ENCODE results near the gene STK4.
"Not testable (repeated sequence)": the region's sequence is repeated elsewhere in the genome, so short reads cannot be mapped to it uniquely, and the experiment has no call there.

Gene STK4

GRCh38 chr20:45061244-45061643, 94.9 kb downstream of the STK4 start:
- Histone ChIP-seq H3K79me1 (ENCODE audit: low read depth, low read length) (no peaks in the 10 kb centered on the region), H2BK12ac (ENCODE audit: low read length) (no peak overlapping the region), H3K4ac (ENCODE audit: low read length) (no peak overlapping the region), H3K14ac (ENCODE audit: low read length) (no peak overlapping the region), H2BK120ac (ENCODE audit: low read depth, low read length) (no peak overlapping the region), H3K23ac (ENCODE audit: low read depth, low read length, poor library complexity) (no peak overlapping the region), H3K4me1 (ENCODE audit: control insufficient read depth in 2 of 2, insufficient read depth in 1 of 2, low read depth in 1 of 2, low read length in 2 of 2) (no peaks in the 10 kb centered on the region), H4K8ac (ENCODE audit: low read depth, low read length) (no peak overlapping the region), H2AK5ac (ENCODE audit: low read depth, low read length) (no peak overlapping the region), H3K9me3 (replicated peaks in 1 of 2; ENCODE audit: control insufficient read depth in 2 of 2, insufficient read depth in 1 of 2, low read depth in 1 of 2, low read length in 2 of 2) (no peaks in the 10 kb centered on the region), H3K27me3 (ENCODE audit: control insufficient read depth in 3 of 3, insufficient read depth in 3 of 3, low read depth in 1 of 3, low read length in 3 of 3) (no peaks in the 10 kb centered on the region), H3K27ac (replicated peaks; ENCODE audit: low read length) (no peak overlapping the region), H3K36me3 (replicated peaks in 1 of 2; ENCODE audit: control insufficient read depth in 2 of 2, insufficient read depth in 2 of 2, low read length in 2 of 2) (peaks cover 3 to 17% of the 10 kb centered on the region in 2 donors), H2BK5ac (ENCODE audit: low read length) (no peak overlapping the region), H3K9ac (ENCODE audit: low read depth, low read length, poor library complexity) (no peak overlapping the region), H4K91ac (ENCODE audit: low read depth, low read length, poor library complexity) (no peak overlapping the region), H2BK15ac (ENCODE audit: low read length) (no peak overlapping the region), H2AFZ (ENCODE audit: low read length) (no peak overlapping the region), H3K18ac (ENCODE audit: low read length) (no peak overlapping the region), H3K4me3 (ENCODE audit: low read length in 2 of 2) (no peak overlapping the region), H3K4me2 (ENCODE audit: insufficient read depth, low read length, poor library complexity, severe bottlenecking) (no peak overlapping the region)
- DNase-seq (ENCODE audit: low spot score) = no peak
- WGBS, 2 donors (ENCODE audit: extremely low coverage in 2 of 2, insufficient read length in 2 of 2, insufficient replicate concordance in 1 of 2) = no CpG with 5 or more reads among the region's 4 CpGs

- H3K4me3 ChIP-seq (ENCODE audit: low read length in 2 of 2); H4K8ac ChIP-seq (ENCODE audit: low read depth, low read length); H3K9ac ChIP-seq (ENCODE audit: low read depth, low read length, poor library complexity); H2BK5ac ChIP-seq (ENCODE audit: low read length); DNase-seq (ENCODE audit: low spot score); H2AK5ac ChIP-seq (ENCODE audit: low read depth, low read length); H2AFZ ChIP-seq (ENCODE audit: low read length); H3K27me3 ChIP-seq (ENCODE audit: control insufficient read depth in 3 of 3, insufficient read depth in 3 of 3, low read depth in 1 of 3, low read length in 3 of 3); H3K14ac ChIP-seq (ENCODE audit: low read length); H3K9me3 ChIP-seq (replicated peaks in 1 of 2; ENCODE audit: control insufficient read depth in 2 of 2, insufficient read depth in 1 of 2, low read depth in 1 of 2, low read length in 2 of 2); H3K23ac ChIP-seq (ENCODE audit: low read depth, low read length, poor library complexity); H2BK15ac ChIP-seq (ENCODE audit: low read length); H3K79me1 ChIP-seq (ENCODE audit: low read depth, low read length); H3K4me1 ChIP-seq (ENCODE audit: control insufficient read depth in 2 of 2, insufficient read depth in 1 of 2, low read depth in 1 of 2, low read length in 2 of 2); H4K91ac ChIP-seq (ENCODE audit: low read depth, low read length, poor library complexity); H3K27ac ChIP-seq (replicated peaks; ENCODE audit: low read length); H2BK12ac ChIP-seq (ENCODE audit: low read length); H3K4me2 ChIP-seq (ENCODE audit: insufficient read depth, low read length, poor library complexity, severe bottlenecking); H3K18ac ChIP-seq (ENCODE audit: low read length); H3K4ac ChIP-seq (ENCODE audit: low read length); H2BK120ac ChIP-seq (ENCODE audit: low read depth, low read length): not testable (repeated sequence)
- H3K36me3 ChIP-seq (replicated peaks in 1 of 2; ENCODE audit: control insufficient read depth in 2 of 2, insufficient read depth in 2 of 2, low read length in 2 of 2) = peaks cover 0 to 12% of the 10 kb centered on the region in 2 donors
- WGBS, 2 donors (ENCODE audit: extremely low coverage in 2 of 2, insufficient read length in 2 of 2, insufficient replicate concordance in 1 of 2) = no CpG with 5 or more reads among the region's 2 CpGs
Observed at GRCh38 chr20:45063107-45063506, 96.8 kb downstream of the STK4 start.

GRCh38 chr20:45064812-45065211, 98.5 kb downstream of the STK4 start:
- Histone ChIP-seq H3K23ac (ENCODE audit: low read depth, low read length, poor library complexity) (no peak overlapping the region), H2BK15ac (ENCODE audit: low read length) (no peak overlapping the region), H3K36me3 (replicated peaks in 1 of 2; ENCODE audit: control insufficient read depth in 2 of 2, insufficient read depth in 2 of 2, low read length in 2 of 2) (peaks cover 0 to 19% of the 10 kb centered on the region in 2 donors), H2BK120ac (ENCODE audit: low read depth, low read length) (no peak overlapping the region), H4K8ac (ENCODE audit: low read depth, low read length) (no peak overlapping the region), H4K91ac (ENCODE audit: low read depth, low read length, poor library complexity) (no peak overlapping the region), H3K27ac (replicated peaks; ENCODE audit: low read length) (no peak overlapping the region), H2AK5ac (ENCODE audit: low read depth, low read length) (no peak overlapping the region), H3K79me1 (ENCODE audit: low read depth, low read length) (peaks cover 2% of the 10 kb centered on the region), H3K4me3 (ENCODE audit: low read length in 2 of 2) (no peak overlapping the region), H3K4ac (ENCODE audit: low read length) (no peak overlapping the region), H3K27me3 (ENCODE audit: control insufficient read depth in 3 of 3, insufficient read depth in 3 of 3, low read depth in 1 of 3, low read length in 3 of 3) (no peaks in the 10 kb centered on the region), H2AFZ (ENCODE audit: low read length) (no peak overlapping the region), H3K18ac (ENCODE audit: low read length) (no peak overlapping the region), H3K14ac (ENCODE audit: low read length) (no peak overlapping the region), H3K9ac (ENCODE audit: low read depth, low read length, poor library complexity) (no peak overlapping the region), H3K4me2 (ENCODE audit: insufficient read depth, low read length, poor library complexity, severe bottlenecking) (no peak overlapping the region), H3K9me3 (replicated peaks in 1 of 2; ENCODE audit: control insufficient read depth in 2 of 2, insufficient read depth in 1 of 2, low read depth in 1 of 2, low read length in 2 of 2) (no peaks in the 10 kb centered on the region), H2BK5ac (ENCODE audit: low read length) (no peak overlapping the region), H3K4me1 (ENCODE audit: control insufficient read depth in 2 of 2, insufficient read depth in 1 of 2, low read depth in 1 of 2, low read length in 2 of 2) (no peaks in the 10 kb centered on the region), H2BK12ac (ENCODE audit: low read length) (no peak overlapping the region)
- DNase-seq (ENCODE audit: low spot score) = no peak

GRCh38 chr20:45066372-45066771, 100.1 kb downstream of the STK4 start:
- H2BK15ac ChIP-seq (ENCODE audit: low read length) = no peak overlapping the region
- no peak overlapping the region for H3K4me3 ChIP-seq (ENCODE audit: low read length in 2 of 2)
- peaks cover 0 to 16% of the 10 kb centered on the region in 2 donors for H3K36me3 ChIP-seq (replicated peaks in 1 of 2; ENCODE audit: control insufficient read depth in 2 of 2, insufficient read depth in 2 of 2, low read length in 2 of 2)
- H3K27me3 ChIP-seq (ENCODE audit: control insufficient read depth in 3 of 3, insufficient read depth in 3 of 3, low read depth in 1 of 3, low read length in 3 of 3) = no peaks in the 10 kb centered on the region
- no peak overlapping the region for H3K18ac ChIP-seq (ENCODE audit: low read length)
- H3K4ac ChIP-seq (ENCODE audit: low read length) = no peak overlapping the region
- H3K27ac ChIP-seq (replicated peaks; ENCODE audit: low read length) = no peak overlapping the region
- no peak overlapping the region for H2BK120ac ChIP-seq (ENCODE audit: low read depth, low read length)
- no peak overlapping the region for H3K14ac ChIP-seq (ENCODE audit: low read length)
- H3K9ac ChIP-seq (ENCODE audit: low read depth, low read length, poor library complexity) = no peak overlapping the region
- no peak overlapping the region for H3K23ac ChIP-seq (ENCODE audit: low read depth, low read length, poor library complexity)
- no peak for DNase-seq (ENCODE audit: low spot score)
- peaks cover 2% of the 10 kb centered on the region for H3K79me1 ChIP-seq (ENCODE audit: low read depth, low read length)
- H3K9me3 ChIP-seq (replicated peaks in 1 of 2; ENCODE audit: control insufficient read depth in 2 of 2, insufficient read depth in 1 of 2, low read depth in 1 of 2, low read length in 2 of 2) = no peaks in the 10 kb centered on the region
- no peak overlapping the region for H2AK5ac ChIP-seq (ENCODE audit: low read depth, low read length)
- WGBS, 2 donors (ENCODE audit: extremely low coverage in 2 of 2, insufficient read length in 2 of 2, insufficient replicate concordance in 1 of 2) = no CpG with 5 or more reads among the region's 7 CpGs
- no peak overlapping the region for H2AFZ ChIP-seq (ENCODE audit: low read length)
- H2BK12ac ChIP-seq (ENCODE audit: low read length) = no peak overlapping the region
- no peak overlapping the region for H3K4me2 ChIP-seq (ENCODE audit: insufficient read depth, low read length, poor library complexity, severe bottlenecking)
- no peak overlapping the region for H4K91ac ChIP-seq (ENCODE audit: low read depth, low read length, poor library complexity)
- no peak overlapping the region for H4K8ac ChIP-seq (ENCODE audit: low read depth, low read length)
- no peaks in the 10 kb centered on the region for H3K4me1 ChIP-seq (ENCODE audit: control insufficient read depth in 2 of 2, insufficient read depth in 1 of 2, low read depth in 1 of 2, low read length in 2 of 2)
- no peak overlapping the region for H2BK5ac ChIP-seq (ENCODE audit: low read length)

Measured in neuronal stem cell (in vitro differentiated cells).